H1 (cell line): Measurements from ENCODE around the gene KIF23. TPM values are rescaled to one million over a fixed set of nuclear protein-coding genes. Genes with fewer than 3 reads are reported as not detected.

Experiments
- BACH1 ChIP-seq: IDR thresholded peaks from 2 replicates; pipeline ENCODE4 v1.6.1; 2012; ENCODE audit warnings: low read length, improper control_type of control experiment
- JUND ChIP-seq: IDR thresholded peaks from 2 replicates; pipeline ENCODE4 v1.6.1; 2011; ENCODE audit warnings: mild to moderate bottlenecking, improper control_type of control experiment, low read length
- KDM1A ChIP-seq: fragments of 200-600, 300-600 bp; sonication (generic); IDR thresholded peaks from 2 replicates; pipeline ENCODE4 v1.7.1; 2016; ENCODE audit warnings: mild to moderate bottlenecking, low read length, borderline replicate concordance
- POLR2AphosphoS5 ChIP-seq: IDR thresholded peaks from 2 replicates; pipeline ENCODE4 v1.6.1; 2011; ENCODE audit warnings: low read depth, low read length
- TAF7 ChIP-seq: optimal IDR thresholded peaks from 2 replicates; pipeline ENCODE3; 2011; ENCODE audit warnings: low read depth, mild to moderate bottlenecking, inconsistent platforms, low read length, moderate library complexity, borderline replicate concordance
- polyA plus RNA-seq, 7 experiments: library from polyadenylated mRNA; depleted of rRNA in 3 of 7; stranded (reverse) in 5 of 7; unstranded in 2 of 7; fragments of >200 nt in 5 of 7; fragments of 200-250 nt in 2 of 7; gene quantifications; 1 replicate in 5 of 7; 2 replicates in 1 of 7; 4 replicates in 1 of 7; pipeline versions ENCODE4 v1.2.1 to v1.2.3, GENCODE V29; 2011 to 2013; ENCODE audit warnings: missing spikeins in 2 of 7, mixed read lengths in 2 of 7
- total RNA-seq: library from RNA; stranded (reverse); fragmentation: NEBNext Ultra II Directional; extraction: Animal tissue kit (Norgen Biotek cat#: 25700); gene quantifications from 2 replicates; pipeline ENCODE4 v1.2.1, GENCODE V29; 2021
- TF ChIP-seq, protein P1 (sequence below): fragments of 300-600 bp; sonication (generic); IDR thresholded peaks from 2 replicates; pipeline ENCODE4 v1.7.1; 2012; ENCODE audit warnings: low read length, moderate library complexity, mild to moderate bottlenecking, inconsistent platforms; ENCODE audit not compliant: insufficient replicate concordance
- TF ChIP-seq, protein P2 (sequence below): IDR thresholded peaks from 2 replicates; pipeline ENCODE4 v1.6.1; 2012; ENCODE audit warnings: inconsistent platforms
- TF ChIP-seq, protein P3 (sequence below), 3 experiments: IDR thresholded peaks; 1 replicate in 2 of 3; 2 replicates in 1 of 3; pipeline versions ENCODE4 v1.5.1 to v1.6.1; 2011; ENCODE audit warnings: low read length in 3 of 3, mild to moderate bottlenecking in 3 of 3, inconsistent platforms in 2 of 3, low read depth in 1 of 3, moderate library complexity in 1 of 3; ENCODE audit not compliant: insufficient read depth in 1 of 3; ENCODE audit errors: control extremely low read depth in 1 of 3

KIF23 gene
- total and polyA plus RNA-seq, 2 of the 8 experiments (the other 6 are each of a cell fraction or from before 2014, with no cell fraction given) = 26.2 to 77.4 TPM

DNA sequence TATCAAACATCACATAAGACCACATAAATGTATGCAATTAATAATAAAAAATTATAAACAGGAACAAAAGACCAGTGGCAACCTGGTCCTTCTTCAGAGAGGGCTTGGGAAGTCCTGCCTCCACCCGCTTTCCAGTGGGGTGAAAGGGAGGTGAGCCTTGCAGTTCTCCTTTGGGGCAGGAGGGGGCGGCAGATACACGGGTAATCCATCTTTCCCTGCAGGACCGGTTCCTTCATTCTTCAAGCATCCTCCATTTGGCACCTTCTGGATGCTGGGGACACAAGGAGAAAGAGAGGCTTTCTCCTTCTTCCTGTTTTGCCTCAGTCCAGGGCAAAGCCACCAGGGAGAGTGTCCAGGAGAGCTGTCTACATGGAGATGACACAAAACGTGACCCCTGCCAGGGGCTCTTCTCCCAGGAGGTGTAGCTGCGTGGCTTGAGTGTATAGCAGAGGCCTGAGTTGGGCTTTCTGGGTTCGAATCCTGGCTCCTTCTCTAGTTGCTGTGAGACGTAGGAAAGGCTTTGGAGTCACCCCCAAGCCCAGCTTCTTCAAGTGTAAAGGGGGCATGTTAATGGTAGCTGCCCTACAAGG lies 61.7 kb downstream of the KIF23 start (continued):
- TF ChIP-seq, protein P1, sequence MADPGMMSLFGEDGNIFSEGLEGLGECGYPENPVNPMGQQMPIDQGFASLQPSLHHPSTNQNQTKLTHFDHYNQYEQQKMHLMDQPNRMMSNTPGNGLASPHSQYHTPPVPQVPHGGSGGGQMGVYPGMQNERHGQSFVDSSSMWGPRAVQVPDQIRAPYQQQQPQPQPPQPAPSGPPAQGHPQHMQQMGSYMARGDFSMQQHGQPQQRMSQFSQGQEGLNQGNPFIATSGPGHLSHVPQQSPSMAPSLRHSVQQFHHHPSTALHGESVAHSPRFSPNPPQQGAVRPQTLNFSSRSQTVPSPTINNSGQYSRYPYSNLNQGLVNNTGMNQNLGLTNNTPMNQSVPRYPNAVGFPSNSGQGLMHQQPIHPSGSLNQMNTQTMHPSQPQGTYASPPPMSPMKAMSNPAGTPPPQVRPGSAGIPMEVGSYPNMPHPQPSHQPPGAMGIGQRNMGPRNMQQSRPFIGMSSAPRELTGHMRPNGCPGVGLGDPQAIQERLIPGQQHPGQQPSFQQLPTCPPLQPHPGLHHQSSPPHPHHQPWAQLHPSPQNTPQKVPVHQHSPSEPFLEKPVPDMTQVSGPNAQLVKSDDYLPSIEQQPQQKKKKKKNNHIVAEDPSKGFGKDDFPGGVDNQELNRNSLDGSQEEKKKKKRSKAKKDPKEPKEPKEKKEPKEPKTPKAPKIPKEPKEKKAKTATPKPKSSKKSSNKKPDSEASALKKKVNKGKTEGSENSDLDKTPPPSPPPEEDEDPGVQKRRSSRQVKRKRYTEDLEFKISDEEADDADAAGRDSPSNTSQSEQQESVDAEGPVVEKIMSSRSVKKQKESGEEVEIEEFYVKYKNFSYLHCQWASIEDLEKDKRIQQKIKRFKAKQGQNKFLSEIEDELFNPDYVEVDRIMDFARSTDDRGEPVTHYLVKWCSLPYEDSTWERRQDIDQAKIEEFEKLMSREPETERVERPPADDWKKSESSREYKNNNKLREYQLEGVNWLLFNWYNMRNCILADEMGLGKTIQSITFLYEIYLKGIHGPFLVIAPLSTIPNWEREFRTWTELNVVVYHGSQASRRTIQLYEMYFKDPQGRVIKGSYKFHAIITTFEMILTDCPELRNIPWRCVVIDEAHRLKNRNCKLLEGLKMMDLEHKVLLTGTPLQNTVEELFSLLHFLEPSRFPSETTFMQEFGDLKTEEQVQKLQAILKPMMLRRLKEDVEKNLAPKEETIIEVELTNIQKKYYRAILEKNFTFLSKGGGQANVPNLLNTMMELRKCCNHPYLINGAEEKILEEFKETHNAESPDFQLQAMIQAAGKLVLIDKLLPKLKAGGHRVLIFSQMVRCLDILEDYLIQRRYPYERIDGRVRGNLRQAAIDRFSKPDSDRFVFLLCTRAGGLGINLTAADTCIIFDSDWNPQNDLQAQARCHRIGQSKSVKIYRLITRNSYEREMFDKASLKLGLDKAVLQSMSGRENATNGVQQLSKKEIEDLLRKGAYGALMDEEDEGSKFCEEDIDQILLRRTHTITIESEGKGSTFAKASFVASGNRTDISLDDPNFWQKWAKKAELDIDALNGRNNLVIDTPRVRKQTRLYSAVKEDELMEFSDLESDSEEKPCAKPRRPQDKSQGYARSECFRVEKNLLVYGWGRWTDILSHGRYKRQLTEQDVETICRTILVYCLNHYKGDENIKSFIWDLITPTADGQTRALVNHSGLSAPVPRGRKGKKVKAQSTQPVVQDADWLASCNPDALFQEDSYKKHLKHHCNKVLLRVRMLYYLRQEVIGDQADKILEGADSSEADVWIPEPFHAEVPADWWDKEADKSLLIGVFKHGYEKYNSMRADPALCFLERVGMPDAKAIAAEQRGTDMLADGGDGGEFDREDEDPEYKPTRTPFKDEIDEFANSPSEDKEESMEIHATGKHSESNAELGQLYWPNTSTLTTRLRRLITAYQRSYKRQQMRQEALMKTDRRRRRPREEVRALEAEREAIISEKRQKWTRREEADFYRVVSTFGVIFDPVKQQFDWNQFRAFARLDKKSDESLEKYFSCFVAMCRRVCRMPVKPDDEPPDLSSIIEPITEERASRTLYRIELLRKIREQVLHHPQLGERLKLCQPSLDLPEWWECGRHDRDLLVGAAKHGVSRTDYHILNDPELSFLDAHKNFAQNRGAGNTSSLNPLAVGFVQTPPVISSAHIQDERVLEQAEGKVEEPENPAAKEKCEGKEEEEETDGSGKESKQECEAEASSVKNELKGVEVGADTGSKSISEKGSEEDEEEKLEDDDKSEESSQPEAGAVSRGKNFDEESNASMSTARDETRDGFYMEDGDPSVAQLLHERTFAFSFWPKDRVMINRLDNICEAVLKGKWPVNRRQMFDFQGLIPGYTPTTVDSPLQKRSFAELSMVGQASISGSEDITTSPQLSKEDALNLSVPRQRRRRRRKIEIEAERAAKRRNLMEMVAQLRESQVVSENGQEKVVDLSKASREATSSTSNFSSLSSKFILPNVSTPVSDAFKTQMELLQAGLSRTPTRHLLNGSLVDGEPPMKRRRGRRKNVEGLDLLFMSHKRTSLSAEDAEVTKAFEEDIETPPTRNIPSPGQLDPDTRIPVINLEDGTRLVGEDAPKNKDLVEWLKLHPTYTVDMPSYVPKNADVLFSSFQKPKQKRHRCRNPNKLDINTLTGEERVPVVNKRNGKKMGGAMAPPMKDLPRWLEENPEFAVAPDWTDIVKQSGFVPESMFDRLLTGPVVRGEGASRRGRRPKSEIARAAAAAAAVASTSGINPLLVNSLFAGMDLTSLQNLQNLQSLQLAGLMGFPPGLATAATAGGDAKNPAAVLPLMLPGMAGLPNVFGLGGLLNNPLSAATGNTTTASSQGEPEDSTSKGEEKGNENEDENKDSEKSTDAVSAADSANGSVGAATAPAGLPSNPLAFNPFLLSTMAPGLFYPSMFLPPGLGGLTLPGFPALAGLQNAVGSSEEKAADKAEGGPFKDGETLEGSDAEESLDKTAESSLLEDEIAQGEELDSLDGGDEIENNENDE = no peak
- TF ChIP-seq KDM1A = no peak
- TF ChIP-seq, protein P2, sequence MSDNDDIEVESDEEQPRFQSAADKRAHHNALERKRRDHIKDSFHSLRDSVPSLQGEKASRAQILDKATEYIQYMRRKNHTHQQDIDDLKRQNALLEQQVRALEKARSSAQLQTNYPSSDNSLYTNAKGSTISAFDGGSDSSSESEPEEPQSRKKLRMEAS = no peak
- no peak for TF ChIP-seq TAF7
- TF ChIP-seq, protein P3, sequence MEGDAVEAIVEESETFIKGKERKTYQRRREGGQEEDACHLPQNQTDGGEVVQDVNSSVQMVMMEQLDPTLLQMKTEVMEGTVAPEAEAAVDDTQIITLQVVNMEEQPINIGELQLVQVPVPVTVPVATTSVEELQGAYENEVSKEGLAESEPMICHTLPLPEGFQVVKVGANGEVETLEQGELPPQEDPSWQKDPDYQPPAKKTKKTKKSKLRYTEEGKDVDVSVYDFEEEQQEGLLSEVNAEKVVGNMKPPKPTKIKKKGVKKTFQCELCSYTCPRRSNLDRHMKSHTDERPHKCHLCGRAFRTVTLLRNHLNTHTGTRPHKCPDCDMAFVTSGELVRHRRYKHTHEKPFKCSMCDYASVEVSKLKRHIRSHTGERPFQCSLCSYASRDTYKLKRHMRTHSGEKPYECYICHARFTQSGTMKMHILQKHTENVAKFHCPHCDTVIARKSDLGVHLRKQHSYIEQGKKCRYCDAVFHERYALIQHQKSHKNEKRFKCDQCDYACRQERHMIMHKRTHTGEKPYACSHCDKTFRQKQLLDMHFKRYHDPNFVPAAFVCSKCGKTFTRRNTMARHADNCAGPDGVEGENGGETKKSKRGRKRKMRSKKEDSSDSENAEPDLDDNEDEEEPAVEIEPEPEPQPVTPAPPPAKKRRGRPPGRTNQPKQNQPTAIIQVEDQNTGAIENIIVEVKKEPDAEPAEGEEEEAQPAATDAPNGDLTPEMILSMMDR (IDR thresholded peaks at IDR 0.05; ENCODE audit: control extremely low read depth in 1 of 3, insufficient read depth in 1 of 3, low read depth in 1 of 3, low read length in 3 of 3) = peak; percentile 83 to 96 (median 96)
- TF ChIP-seq JUND = peak; percentile 53; the same call in 1 of the 2 replicates
- no peak for TF ChIP-seq BACH1
- TF ChIP-seq POLR2AphosphoS5 = no peak
